K562 (cell line): ENCODE results near the gene ZNF74. TPM values are rescaled to one million over a fixed set of nuclear protein-coding genes. Genes with fewer than 3 reads are reported as not detected.

ENCODE experiments used
- ATAC-seq: fragments of 200-7000 bp; cut with Tn5 transposase; 3 replicates; pipeline ENCODE4 v1.9.1; 2020; ENCODE audit warnings: moderate library complexity
- BruUV-seq: library from RNA; stranded (reverse); fragments of 400-500 nt; replicated peaks from 2 replicates; lab custom pipeline; 2021; lab: Mats Ljungman, UMichigan
- CTCF ChIA-PET: fragments of 300-600 bp; formaldehyde crosslinking; extraction: SDS; loops from one replicate; lab custom pipeline; 2021; ENCODE audit warnings: low intra/inter-chr PET ratio; lab: Yijun Ruan, JAX
- POLR2A ChIA-PET: fragments of 300-600, 350-650 bp; sonication (Branson Sonifier 250); formaldehyde crosslinking; extraction: SDS; loops from one replicate; lab custom pipeline; 2021; ENCODE audit warnings: antibody characterized with exemption, inconsistent platforms; lab: Yijun Ruan, JAX
- DNase-seq, 4 experiments: peaks; one replicate each; pipeline versions ENCODE4 v3.0.0 to v3.0.0-alpha.2; 2011 to 2018; ENCODE audit warnings: low spot score in 3 of 4, mixed read lengths in 3 of 4; ENCODE audit errors: extremely low read depth in 1 of 4
- FAIRE-seq: peaks from 2 replicates; lab custom pipeline; 2011; peaks lifted over from hg19 to GRCh38; lab: Jason Lieb, UNC
- H2AFZ ChIP-seq: 2 replicates; pipeline ENCODE4 v1.6.0; 2011; ENCODE audit warnings: low read depth, low read length, control low read depth, inconsistent platforms
- H3K27ac ChIP-seq: fragments of 200-600 bp; 3 replicates; pipeline ENCODE4 v1.8.0; 2011; ENCODE audit warnings: low read depth, mild to moderate bottlenecking, control low read depth, inconsistent platforms, low read length, moderate library complexity, mixed read lengths; ENCODE audit errors: extremely low read depth
- H3K27me3 ChIP-seq, 2 experiments: fragments of 300-600 bp in 1 of 2; 2 replicates in 1 of 2; 3 replicates in 1 of 2; pipeline versions ENCODE4 v1.6.0 to v1.8.0; 2011; ENCODE audit warnings: inconsistent platforms in 2 of 2, low read length in 2 of 2, mild to moderate bottlenecking in 1 of 2, mixed read lengths in 1 of 2, moderate library complexity in 1 of 2; ENCODE audit not compliant: control insufficient read depth in 2 of 2, insufficient read depth in 2 of 2
- H3K36me3 ChIP-seq: fragments of 300-600 bp; 3 replicates; pipeline ENCODE4 v1.8.0; 2011; ENCODE audit warnings: mild to moderate bottlenecking, low read length, inconsistent platforms; ENCODE audit not compliant: control insufficient read depth, insufficient read depth
- H3K4me1 ChIP-seq, 2 experiments: fragments of 200-600 bp in 1 of 2; replicated peaks in 1 of 2; 2 replicates in 1 of 2; 3 replicates in 1 of 2; pipeline versions ENCODE4 v1.5.1 to v1.8.0; 2011; ENCODE audit warnings: inconsistent platforms in 2 of 2, low read length in 2 of 2, mild to moderate bottlenecking in 1 of 2, mixed read lengths in 1 of 2, moderate library complexity in 1 of 2; ENCODE audit not compliant: control insufficient read depth in 2 of 2, insufficient read depth in 2 of 2
- H3K4me2 ChIP-seq: 2 replicates; pipeline ENCODE4 v1.6.1; 2011; ENCODE audit warnings: low read length, control low read depth, inconsistent platforms, mixed read lengths; ENCODE audit not compliant: insufficient read depth
- H3K4me3 ChIP-seq: fragments of 200-600 bp; sonication (generic), shearing (Covaris generic); 2 replicates; pipeline ENCODE4 v1.5.1; 2016; ENCODE audit warnings: control low read depth, inconsistent platforms
- H3K79me2 ChIP-seq: fragments of 200-600 bp; 3 replicates; pipeline ENCODE4 v1.8.0; 2011; ENCODE audit warnings: low read length, inconsistent platforms; ENCODE audit not compliant: control insufficient read depth, insufficient read depth
- H3K9ac ChIP-seq, 2 experiments: 2 replicates each; pipeline versions ENCODE4 v1.6.0 to v1.6.1; 2011; ENCODE audit warnings: low read depth in 2 of 2, low read length in 2 of 2, control low read depth in 1 of 2, inconsistent platforms in 1 of 2, mild to moderate bottlenecking in 1 of 2, mixed read lengths in 1 of 2; ENCODE audit not compliant: insufficient read depth in 1 of 2
- H3K9me1 ChIP-seq: one replicate; pipeline ENCODE4 v1.6.0; 2011; ENCODE audit warnings: inconsistent platforms, mild to moderate bottlenecking, low read length, moderate library complexity; ENCODE audit not compliant: control insufficient read depth, insufficient read depth
- H3K9me3 ChIP-seq: replicated peaks from 2 replicates; pipeline ENCODE4 v1.5.1; 2011; ENCODE audit warnings: low read depth, low read length, inconsistent platforms; ENCODE audit not compliant: control insufficient read depth, insufficient read depth
- H4K20me1 ChIP-seq: replicated peaks from 2 replicates; pipeline ENCODE4 v1.6.1; 2011; ENCODE audit warnings: low read length, inconsistent platforms, mixed read lengths; ENCODE audit not compliant: control insufficient read depth, insufficient read depth
- ARID4B ChIP-seq: sonication (generic); formaldehyde crosslinking; IDR thresholded peaks from 2 replicates; pipeline ENCODE4 v1.8.0; 2022; ENCODE audit warnings: mild to moderate bottlenecking, missing genetic modification reagents
- CBX2 ChIP-seq: fragments of 200-600 bp; sonication (generic); IDR thresholded peaks from one replicate; pipeline ENCODE4 v1.6.1; 2012; ENCODE audit warnings: mild to moderate bottlenecking, low read length, inconsistent platforms; ENCODE audit not compliant: insufficient read depth, poor library complexity, severe bottlenecking
- JUN ChIP-seq, 2 experiments: sonication (generic) in 1 of 2; formaldehyde crosslinking in 1 of 2; IDR thresholded peaks; 2 replicates each; pipeline versions ENCODE4 v1.6.1 to v1.8.0; 2012 to 2022; ENCODE audit warnings: borderline replicate concordance in 2 of 2, mild to moderate bottlenecking in 2 of 2, improper control_type of control experiment in 1 of 2, low read depth in 1 of 2, low read length in 1 of 2, missing genetic modification reagents in 1 of 2
- MYNN ChIP-seq, 2 experiments: sonication (generic); formaldehyde crosslinking in 1 of 2; IDR thresholded peaks; 2 replicates each; pipeline versions ENCODE4 v1.5.0 to v1.6.1; 2016 to 2020; ENCODE audit warnings: antibody characterized with exemption in 1 of 2, missing genetic modification reagents in 1 of 2
- TEAD1 ChIP-seq, 2 experiments: fragments of 450-650 bp in 1 of 2; sonication (generic) in 1 of 2; formaldehyde crosslinking; IDR thresholded peaks; 2 replicates each; pipeline versions ENCODE4 v1.4.0 to v1.8.0; 2020 to 2022; ENCODE audit warnings: mild to moderate bottlenecking in 2 of 2, missing genetic modification reagents in 1 of 2
- USF1 ChIP-seq: sonication (generic); formaldehyde crosslinking; IDR thresholded peaks from 2 replicates; pipeline ENCODE4 v1.9.0; 2022; ENCODE audit warnings: mild to moderate bottlenecking, missing genetic modification reagents
- ZC3H4 ChIP-seq: sonication (generic); formaldehyde crosslinking; IDR thresholded peaks from 2 replicates; pipeline ENCODE4 v1.9.0; 2021; ENCODE audit warnings: missing genetic modification reagents, borderline replicate concordance
- ZNF263 ChIP-seq: sonication (generic); formaldehyde crosslinking; IDR thresholded peaks from 2 replicates; pipeline ENCODE4 v1.8.0; 2022; ENCODE audit warnings: mild to moderate bottlenecking, missing genetic modification reagents, borderline replicate concordance
- ZNF274 ChIP-seq: IDR thresholded peaks from 2 replicates; pipeline ENCODE4 v1.6.1; 2011; ENCODE audit warnings: low read depth, mild to moderate bottlenecking, low read length, moderate library complexity, borderline replicate concordance
- ZNF639 ChIP-seq, 2 experiments: fragments of 200-800 bp in 1 of 2; sonication (Bioruptor generic) in 1 of 2; sonication (generic) in 1 of 2; formaldehyde crosslinking in 1 of 2; IDR thresholded peaks in 1 of 2; conservative IDR thresholded peaks in 1 of 2; 2 replicates each; pipeline versions ENCODE4 v1.5.0 to v1.6.1; 2016 to 2020; ENCODE audit warnings: missing compliant biosample characterization in 1 of 2, missing genetic modification characterization in 1 of 2, missing genetic modification reagents in 1 of 2
- WGBS: fragments of 100-300 bp; shearing (Covaris generic); methylation state at CpG from one replicate; pipeline ENCODE4 v1.1.6; 2016; ENCODE audit warnings: low coverage, mixed read lengths; ENCODE audit not compliant: insufficient coverage; ENCODE audit errors: missing lambda C conversion rate; 5-methylcytosine and 5-hydroxymethylcytosine counted together
- in situ Hi-C: fragments of 300-500 bp; cut with MboI; formaldehyde crosslinking; loops from 4 replicates; pipeline ENCODE4 v1.15.0; 2018; ENCODE audit warnings: inconsistent platforms, mixed read lengths
- intact Hi-C: fragments of 100-400 bp; cut with micrococcal nuclease; formaldehyde crosslinking; loops from 2 replicates; pipeline ENCODE4 v1.14.2; 2022
- polyA plus RNA-seq, 8 experiments: library from polyadenylated mRNA; depleted of rRNA in 4 of 8; stranded (reverse) in 5 of 8; unstranded in 3 of 8; fragments of >200 nt; fragmentation: Nextera tagmentation in 2 of 8; fragmentation: Illumina TruSeq in 1 of 8; extraction: Ambion mirVana in 2 of 8; extraction: Trizol in 1 of 8; gene quantifications; 2 replicates each; pipeline versions ENCODE4 v1.2.1 to v1.2.3, GENCODE V29; 2011 to 2014; ENCODE audit warnings: inconsistent platforms in 1 of 8, missing spikeins in 1 of 8
- total RNA-seq, 7 experiments: library from RNA; depleted of rRNA in 6 of 7; stranded (reverse); fragments of >200 nt in 6 of 7; fragmentation: Illumina TruSeq in 2 of 7; extraction: Trizol in 2 of 7; gene quantifications; 2 replicates each; pipeline versions ENCODE4 v1.2.1 to v1.2.3, GENCODE V29; 2011 to 2021; ENCODE audit warnings: low replicate concordance in 1 of 7

The ZNF74 gene
- total and polyA plus RNA-seq, 9 of the 15 experiments (the other 6 are each of a cell fraction or from before 2014, with no cell fraction given): 2.4 to 53.5 (median 31.5) TPM

- ATAC-seq: no peak
- POLR2A ChIA-PET: interaction anchor here (0.5 to 6.0 kb wide), 5 partner anchors 10 to 420 kb away, joined by 3 to 62 read pairs (median 4); partner anchors contain the start of genes DGCR6L and ZNF74
- BruUV-seq: no TSS peak
- 4% methylated on average over 4 of the region's 4 CpGs for WGBS
- H3K9ac ChIP-seq: peak overlapping the region in 1 of 2 experiments; percentile 26; a peak in 1 of 4 replicates
- in situ Hi-C loops: no loop called here
- TF ChIP-seq ZC3H4 (CRISPR knock-in tag) (0 out of 2 replicates have a peak, but pooled peaks have one; percentile 5), TEAD1 (CRISPR knock-in tag; IDR thresholded peaks at IDR 0.05) (0 out of 4 replicates have a peak, but pooled peaks of 1 of the 2 experiments have one; percentile 29), USF1 (CRISPR knock-in tag) (0 out of 2 replicates have a peak, but pooled peaks have one; percentile 34), ZNF274 (no peak), CBX2 (peak; percentile 8), ARID4B (CRISPR knock-in tag) (0 out of 2 replicates have a peak, but pooled peaks have one; percentile 63), JUN (IDR thresholded peaks at IDR 0.05; ENCODE audit: borderline replicate concordance, low read depth, low read length) (no peak), JUN (CRISPR knock-in tag; IDR thresholded peaks at IDR 0.05; ENCODE audit: borderline replicate concordance) (0 out of 2 replicates have a peak, but pooled peaks have one; percentile 85), MYNN (IDR thresholded peaks at IDR 0.05) (no peak), MYNN (CRISPR knock-in tag; IDR thresholded peaks at IDR 0.05) (peak; percentile 46; the same call in 1 of the 2 replicates), ZNF263 (CRISPR knock-in tag) (no peak), ZNF639 (CRISPR knock-in tag; conservative IDR thresholded peaks at IDR 0.05 in 1 of 2, IDR thresholded peaks at IDR 0.05 in 1 of 2) (0 out of 4 replicates have a peak, but pooled peaks of 1 of the 2 experiments have one; percentile 67)
- H3K9me1 ChIP-seq: no peaks in the 10 kb centered on the region
- no peaks in the 10 kb centered on the region for H3K36me3 ChIP-seq
- no peaks in the 10 kb centered on the region for H4K20me1 ChIP-seq
- no peak overlapping the region for H3K4me3 ChIP-seq
- H3K9me3 ChIP-seq: no peaks in the 10 kb centered on the region; the same call in 1 of the 2 replicates
- CTCF ChIA-PET: no interaction called here
- peaks cover 55 to 62% of the 10 kb centered on the region in 2 experiments for H3K27me3 ChIP-seq
- H3K27ac ChIP-seq: no peak overlapping the region
- peak in 2 of 4 experiments; percentile 19 to 32 for DNase-seq
- no peak overlapping the region for H3K4me2 ChIP-seq
- H2AFZ ChIP-seq: no peak overlapping the region
- FAIRE-seq: no peak
- intact Hi-C loops: no loop called here
- no peaks in the 10 kb centered on the region for H3K4me1 ChIP-seq
- H3K79me2 ChIP-seq: no peaks in the 10 kb centered on the region
Observed at GRCh38 chr22:20378110-20378509, 15.8 kb upstream of the ZNF74 start.
